ENCODE data around the gene CRIP1.

CRIP1 gene, protein sequence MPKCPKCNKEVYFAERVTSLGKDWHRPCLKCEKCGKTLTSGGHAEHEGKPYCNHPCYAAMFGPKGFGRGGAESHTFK

DNA sequence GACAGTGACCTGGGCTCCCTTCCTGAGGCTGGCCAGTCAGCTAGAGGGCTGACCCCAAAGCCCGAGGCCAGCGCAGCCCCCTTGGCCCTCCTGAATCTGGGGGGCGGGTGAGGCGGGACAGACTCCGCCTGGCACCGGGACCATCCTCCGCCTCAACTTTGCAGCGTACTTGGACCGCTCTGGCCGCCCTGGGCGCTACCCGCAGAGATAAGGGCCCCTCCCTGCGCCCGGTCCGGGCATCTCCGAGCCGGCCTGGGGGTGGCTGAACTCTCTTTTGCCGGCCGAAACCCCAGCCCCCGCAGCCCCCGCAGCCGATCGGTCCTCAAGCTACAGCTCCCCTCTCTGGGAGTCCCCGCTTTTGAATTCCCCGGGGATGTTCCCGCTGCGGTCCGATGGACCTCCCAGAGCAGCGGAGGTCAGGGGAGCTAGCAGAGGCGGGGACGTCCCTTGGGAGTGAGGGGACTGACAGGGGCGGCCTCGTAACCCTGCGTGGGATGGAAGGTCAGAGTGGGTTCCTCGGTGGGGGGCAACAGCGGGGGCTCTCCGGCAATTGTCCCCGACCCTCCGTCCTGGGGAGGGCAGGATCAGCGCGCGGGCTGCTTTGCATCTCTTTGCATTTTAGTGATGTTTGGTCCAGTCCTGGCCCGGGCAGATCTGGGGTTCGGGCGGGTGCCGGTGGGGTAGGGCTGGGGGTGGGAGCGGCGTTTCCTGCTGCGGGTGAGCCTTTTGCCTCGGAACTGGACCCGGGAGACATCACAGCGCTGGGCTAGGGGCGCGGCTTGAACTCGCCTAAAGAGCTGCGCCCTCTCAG, at the start of gene CRIP1:
TSS of gene CRIP1 (plus strand) at position 724 of the 811 bp plus-strand sequence. CDS start 374 bp downstream, outside the sequence.
- no peak for ATAC-seq
- DNase-seq = peak; percentile 43

GRCh38 chr14:105436891-105437722, 49.6 kb upstream of the CRIP1 start:
- no peak for DNase-seq
- no peak for ATAC-seq

GRCh38 chr14:105437723-105438500, 48.8 kb upstream of the CRIP1 start:
- DNase-seq = no peak
- ATAC-seq = no peak

DNA sequence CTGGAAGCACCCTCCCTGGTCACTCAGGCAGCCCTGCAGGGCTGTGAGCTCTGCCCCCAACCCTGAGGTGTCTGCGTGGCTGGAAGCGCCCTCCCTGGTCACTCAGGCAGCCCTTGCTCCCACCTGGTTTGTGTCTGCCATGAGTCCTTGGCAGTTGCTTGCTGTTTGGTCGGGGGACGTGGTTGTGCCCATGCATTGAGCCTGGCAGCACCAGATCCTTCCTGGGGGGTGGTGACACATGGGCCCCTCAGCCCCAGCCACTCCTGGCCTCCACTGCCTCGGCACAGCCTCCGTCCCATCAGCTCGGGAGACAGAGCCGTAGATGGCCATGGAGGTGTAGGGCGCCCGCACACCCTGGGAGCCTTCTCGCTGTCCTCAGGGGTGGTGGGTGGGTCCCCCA, 47.5 kb upstream of the CRIP1 start:
- DNase-seq = no peak
- ATAC-seq = no peak

DNA sequence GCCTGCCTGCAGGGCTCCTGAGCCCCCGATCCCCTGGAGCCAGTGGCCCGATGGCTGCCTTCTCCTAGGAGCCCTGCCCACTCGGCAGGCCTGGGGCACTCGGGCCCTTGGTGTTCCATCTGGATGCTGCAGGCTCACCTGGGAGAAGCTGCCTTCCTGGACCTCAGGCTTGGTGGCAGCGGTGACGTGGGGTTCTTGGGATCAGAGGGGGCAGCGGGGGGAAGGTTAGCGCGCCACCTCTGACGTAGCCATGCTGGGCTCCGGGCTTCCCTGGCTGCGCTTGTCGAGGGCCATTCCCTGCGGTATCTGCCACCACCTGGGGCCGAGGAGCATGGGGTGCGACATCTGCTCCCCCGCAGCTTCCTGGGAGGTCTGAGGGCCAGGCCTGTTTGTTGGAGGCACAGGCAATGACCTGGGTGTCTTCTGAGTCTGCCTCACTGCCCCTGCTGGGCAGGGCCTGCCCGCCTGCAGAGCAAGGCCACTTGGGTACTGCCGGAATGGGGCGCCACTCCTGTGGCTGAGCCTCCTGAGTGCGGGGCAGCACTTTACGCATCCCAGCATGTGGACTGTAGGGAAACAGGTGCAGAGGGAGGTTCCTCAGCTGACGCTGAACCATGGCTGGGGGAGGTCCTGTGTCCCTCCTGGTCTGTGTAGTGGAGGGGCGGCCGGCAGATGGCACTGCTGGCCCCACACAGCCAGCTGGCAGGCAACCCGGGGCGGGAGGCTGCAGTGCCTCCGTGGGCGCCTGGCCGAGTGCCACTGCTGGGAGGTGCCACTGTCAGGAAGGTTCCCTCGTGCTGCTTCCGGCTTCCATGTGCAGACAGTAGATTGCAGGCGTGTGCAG, 46.8 kb upstream of the CRIP1 start:
- DNase-seq (no peak), ATAC-seq (peak; percentile 10)

DNA sequence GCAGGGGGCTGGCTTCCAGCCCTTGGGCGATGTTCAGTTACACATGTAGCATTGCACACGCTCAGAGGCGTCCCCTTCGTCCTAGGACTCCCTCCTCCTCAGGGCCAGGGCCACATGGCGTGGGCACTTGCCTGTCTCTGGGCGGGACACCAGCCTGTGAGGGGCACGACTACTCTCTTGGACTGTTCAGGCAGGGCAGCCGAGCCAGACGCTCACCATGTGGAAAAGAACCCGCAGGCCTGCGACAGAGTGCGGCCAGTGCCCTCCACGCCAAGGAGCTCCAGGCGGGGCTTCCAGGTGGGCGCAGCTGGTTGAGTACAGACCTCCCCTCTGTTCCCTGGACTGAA, 46.2 kb upstream of the CRIP1 start:
- DNase-seq (no peak), ATAC-seq (no peak)

GRCh38 chr14:105440992-105441391, 45.7 kb upstream of the CRIP1 start:
- ATAC-seq (no peak), DNase-seq (no peak)

GRCh38 chr14:105442125-105442524, 44.6 kb upstream of the CRIP1 start:
- DNase-seq (no peak), ATAC-seq (no peak)

DNA sequence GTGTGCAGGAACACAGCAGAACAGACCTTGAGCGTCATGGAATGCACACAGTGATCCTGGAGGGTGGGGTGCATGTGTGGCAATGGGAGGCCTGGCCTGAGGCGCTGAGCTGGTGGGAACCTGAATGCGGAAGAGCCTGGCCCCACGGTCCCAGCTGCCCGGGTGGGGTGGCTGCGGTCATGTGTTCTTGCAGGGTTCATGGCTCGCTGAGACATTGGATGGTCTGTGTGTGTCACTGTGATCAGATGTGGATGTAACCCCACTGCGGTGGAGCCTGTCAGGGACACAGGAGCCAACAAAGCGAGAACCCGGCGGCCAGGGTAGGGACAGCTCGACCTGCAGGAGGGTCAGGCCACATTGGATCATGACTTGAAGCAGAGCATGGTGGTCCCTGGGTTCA, 43.9 kb upstream of the CRIP1 start:
- ATAC-seq = no peak
- no peak for DNase-seq

GRCh38 chr14:105444859-105445258, 41.8 kb upstream of the CRIP1 start:
- no peak for DNase-seq
- no peak for ATAC-seq

DNA sequence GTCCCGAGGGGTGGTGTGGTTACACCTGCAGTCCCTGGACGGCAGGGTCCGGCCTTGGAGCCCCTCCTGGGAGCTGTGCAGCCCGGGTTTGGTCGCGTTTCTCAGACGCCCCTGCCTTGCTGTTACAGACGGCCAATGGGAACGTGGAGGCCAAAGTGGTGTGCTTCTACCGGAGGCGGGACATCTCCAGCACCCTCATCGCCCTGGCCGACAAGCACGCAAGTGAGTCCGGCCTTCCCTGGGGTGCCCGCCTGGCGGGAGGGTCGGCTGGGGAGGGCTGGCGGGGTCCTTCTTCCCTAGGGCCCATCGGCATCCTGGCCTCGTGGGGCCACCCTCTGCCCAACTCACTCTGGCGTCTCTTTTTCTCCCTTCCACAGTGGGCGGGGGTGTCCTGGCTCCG, 41.4 kb upstream of the CRIP1 start:
- ATAC-seq (no peak), DNase-seq (no peak)

DNA sequence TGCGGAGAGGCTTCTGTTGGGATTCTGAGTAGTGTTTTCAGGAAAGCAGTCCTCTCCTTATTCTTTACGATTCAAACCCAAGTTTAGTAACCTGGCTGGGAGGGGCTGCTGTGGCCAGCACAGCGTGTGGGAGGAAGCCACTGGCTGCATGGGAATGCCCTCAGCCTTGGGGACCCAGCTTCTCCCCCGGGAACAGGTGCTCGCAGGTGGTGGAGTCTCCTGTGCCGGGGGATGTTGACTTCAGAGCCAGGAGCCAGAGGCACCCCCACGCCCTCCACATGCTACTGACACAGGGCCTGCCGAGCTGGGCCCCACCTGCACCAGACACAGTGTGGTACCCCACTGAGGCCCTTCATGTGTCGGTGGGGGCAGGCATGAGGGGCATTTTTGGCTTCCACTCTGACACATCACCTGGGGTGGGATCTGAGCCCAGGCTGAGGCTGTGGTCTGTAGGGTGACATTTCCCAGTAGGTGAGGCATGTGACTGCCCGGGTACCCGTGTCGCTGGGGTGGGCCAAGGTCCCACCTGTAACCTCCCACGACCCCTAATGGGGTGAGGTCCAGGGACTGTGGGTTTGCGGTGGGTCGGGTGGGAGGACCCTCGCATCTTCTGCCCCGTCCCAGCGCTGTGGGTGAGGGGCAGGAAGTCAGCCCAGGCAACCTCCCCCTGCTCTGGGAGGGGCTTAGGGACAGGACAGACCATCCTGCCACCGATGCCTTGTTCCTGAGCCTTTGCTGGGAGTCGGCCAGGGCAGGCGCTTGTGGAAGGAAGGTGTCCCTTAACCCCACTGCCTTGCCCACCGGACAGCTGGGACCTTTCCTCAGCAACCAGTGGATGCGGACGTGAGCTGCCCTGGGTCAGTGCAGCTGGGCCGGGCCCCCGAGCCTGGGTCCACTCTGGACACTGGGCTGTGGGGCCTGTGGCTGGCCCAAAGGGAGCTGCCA, 40.5 kb upstream of the CRIP1 start:
- DNase-seq (no peak), ATAC-seq (no peak)

GRCh38 chr14:105446971-105447370, 39.7 kb upstream of the CRIP1 start:
- no peak for DNase-seq
- no peak for ATAC-seq

GRCh38 chr14:105447651-105448640, 38.7 kb upstream of the CRIP1 start:
- ATAC-seq = no peak

GRCh38 chr14:105448706-105449111, 38.0 kb upstream of the CRIP1 start:
- DNase-seq = peak; percentile 72
- peak; percentile 76 for ATAC-seq

More at GRCh38 chr14:105447651-105448640, 38.7 kb upstream of the CRIP1 start:
- DNase-seq = no peak

DNA sequence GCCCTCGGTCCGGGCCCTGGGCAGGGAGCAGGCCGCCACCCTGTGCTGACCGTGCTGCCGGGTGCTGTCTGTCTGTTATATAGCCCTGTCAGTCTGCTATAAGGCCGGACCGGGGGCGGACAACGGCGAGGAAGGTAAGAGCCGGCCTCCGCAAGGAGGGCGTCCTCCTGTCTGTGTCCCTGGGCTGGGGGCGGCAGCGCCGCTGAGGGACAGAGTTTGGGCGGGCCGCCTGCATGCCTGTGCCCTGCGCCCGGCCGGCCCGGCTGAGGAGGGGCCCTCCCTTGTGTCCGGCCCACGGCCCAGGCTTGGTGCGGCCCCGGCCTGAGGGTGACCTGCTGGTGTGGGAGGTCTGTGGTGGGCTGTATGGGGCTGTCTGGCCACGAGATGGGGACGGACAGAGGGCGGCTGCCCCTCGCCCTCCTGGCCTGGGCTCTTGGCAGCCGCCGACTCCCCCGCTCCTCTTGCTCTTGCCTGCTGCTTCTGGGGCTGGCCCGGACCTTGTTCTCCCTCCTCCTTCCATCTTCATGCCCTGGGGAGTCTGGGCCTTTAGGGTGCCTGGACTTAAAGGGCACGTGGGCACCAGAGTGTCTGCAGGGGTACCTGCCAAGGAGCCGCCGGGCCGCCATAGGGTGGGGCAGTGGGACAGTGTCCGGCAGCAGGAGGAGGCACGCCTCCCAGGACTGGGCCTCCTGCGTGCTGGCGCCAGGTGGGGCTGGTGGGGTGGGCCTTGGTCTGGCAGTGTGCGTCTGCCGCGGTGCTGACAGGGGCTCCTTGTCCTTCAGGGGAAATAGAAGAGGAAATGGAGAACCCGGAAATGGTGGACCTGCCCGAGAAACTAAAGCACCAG, 37.2 kb upstream of the CRIP1 start:
- no peak for ATAC-seq
- DNase-seq = no peak

DNA sequence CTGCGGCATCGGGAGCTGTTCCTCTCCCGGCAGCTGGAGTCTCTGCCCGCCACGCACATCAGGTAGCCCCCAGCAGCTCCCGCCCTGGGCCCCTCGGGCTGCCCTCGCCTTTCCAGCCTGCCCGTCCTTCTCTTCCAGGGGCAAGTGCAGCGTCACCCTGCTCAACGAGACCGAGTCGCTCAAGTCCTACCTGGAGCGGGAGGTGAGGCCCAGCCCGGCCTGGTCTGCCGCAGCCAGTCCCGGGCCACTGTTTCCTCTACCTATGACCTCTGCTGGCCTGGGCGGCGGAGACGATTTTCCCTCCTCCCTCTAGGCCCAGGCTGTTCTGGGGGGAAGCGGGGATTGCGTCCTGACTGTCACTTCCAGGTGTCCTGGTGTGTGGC, 36.6 kb upstream of the CRIP1 start:
- no peak for DNase-seq
- ATAC-seq = no peak

Data from stimulated activated naive CD8-positive, alpha-beta T cell treated with anti-CD3 and anti-CD28 coated beads, Interleukin-15, Interleukin-2, amounts not matched to agents 100 U/mL and 50 U/mL, for 24 hours (primary cell).